NT2/D1 (cell line): Measurements from ENCODE around the gene EML6.

Source experiments
- SUZ12 ChIP-seq: IDR thresholded peaks from 2 replicates; pipeline ENCODE4 v1.6.1; 2011; ENCODE audit not compliant: insufficient read length, insufficient read depth; ENCODE audit errors: extremely low read depth
- YY1 ChIP-seq: IDR thresholded peaks from 2 replicates; pipeline ENCODE4 v1.6.1; 2011; ENCODE audit not compliant: insufficient read length, insufficient read depth
- ZNF274 ChIP-seq: IDR thresholded peaks from 2 replicates; pipeline ENCODE4 v1.6.1; 2011; ENCODE audit warnings: mild to moderate bottlenecking, low read depth, low read length

DNA sequence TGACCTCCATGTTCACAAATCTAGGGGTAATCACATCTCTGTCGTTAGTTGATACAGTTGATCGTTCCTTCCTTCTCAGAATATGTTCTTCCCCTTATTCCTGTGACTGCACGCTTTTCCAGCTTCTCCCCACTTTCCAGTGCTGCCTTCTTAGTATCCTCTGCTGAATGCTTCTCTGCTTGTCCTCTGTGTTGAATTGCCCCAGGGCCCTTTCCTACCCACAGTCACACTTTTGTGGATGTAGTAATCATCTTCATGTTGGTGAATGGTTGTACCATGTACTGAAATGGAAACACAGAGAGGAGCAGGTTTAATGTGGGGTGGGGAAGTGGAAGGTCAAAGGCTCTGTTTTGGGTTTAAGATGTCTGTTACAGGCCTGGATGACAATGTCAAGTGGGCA lies 47.2 kb downstream of the EML6 start:
- TF ChIP-seq ZNF274 (no peak), YY1 (no peak), SUZ12 (no peak)
